IPS-NIHi11 (cell line): ENCODE measurements around the gene NEUROG1.

Source experiments
- DNase-seq: peaks from one replicate; pipeline ENCODE4 v3.0.0; 2012; ENCODE audit warnings: mixed read lengths, low spot score

Gene NEUROG1

GRCh38 chr5:135535820-135536801 lies at the start of gene NEUROG1:
Gene NEUROG1 (minus strand): TSS chr5:135535964. CDS start chr5:135535690, 274 bp downstream.
- DNase-seq, result peak; percentile 93

GRCh38 chr5:135584918-135585317 lies 49.2 kb upstream of the NEUROG1 start:
- no peak for DNase-seq

GRCh38 chr5:135584276-135584675 lies 48.5 kb upstream of the NEUROG1 start:
- no peak for DNase-seq

GRCh38 chr5:135582099-135582781 lies 46.5 kb upstream of the NEUROG1 start:
- DNase-seq, result no peak

- peak; percentile 77 for DNase-seq
Measured at GRCh38 chr5:135578685-135579341, 43.0 kb upstream of the NEUROG1 start, which contains the start of gene CXCL14. Gene CXCL14 (minus strand): TSS chr5:135578991. CDS start chr5:135578778, 213 bp downstream.

- no peak for DNase-seq
Measured at GRCh38 chr5:135578305-135578684, 42.5 kb upstream of the NEUROG1 start.

- no peak for DNase-seq
Measured at GRCh38 chr5:135577421-135577820, 41.7 kb upstream of the NEUROG1 start.

- no peak for DNase-seq
Measured at GRCh38 chr5:135576075-135576599, 40.4 kb upstream of the NEUROG1 start.

GRCh38 chr5:135574493-135574892 lies 38.7 kb upstream of the NEUROG1 start:
- no peak for DNase-seq

GRCh38 chr5:135571902-135572301 lies 36.1 kb upstream of the NEUROG1 start:
- no peak for DNase-seq

- no peak for DNase-seq
Measured at GRCh38 chr5:135571066-135571609, 35.4 kb upstream of the NEUROG1 start.

GRCh38 chr5:135570453-135570764 lies 34.6 kb upstream of the NEUROG1 start:
- no peak for DNase-seq

GRCh38 chr5:135569755-135570452 lies 34.1 kb upstream of the NEUROG1 start:
- DNase-seq, result peak; percentile 69

- no peak for DNase-seq
Measured at GRCh38 chr5:135568923-135569360, 33.2 kb upstream of the NEUROG1 start.

- DNase-seq, result no peak
Measured at GRCh38 chr5:135568246-135568645, 32.5 kb upstream of the NEUROG1 start.

GRCh38 chr5:135567661-135568060 lies 31.9 kb upstream of the NEUROG1 start:
- no peak for DNase-seq

GRCh38 chr5:135566422-135567400 lies 30.9 kb upstream of the NEUROG1 start:
- no peak for DNase-seq

GRCh38 chr5:135565725-135566421 lies 30.1 kb upstream of the NEUROG1 start:
- DNase-seq, result peak; percentile 74

GRCh38 chr5:135565266-135565665 lies 29.5 kb upstream of the NEUROG1 start:
- DNase-seq, result no peak
